BLaER1 (cell line): ENCODE data around the gene IL17REL.

ENCODE experiments used
- H3K27ac ChIP-seq: shearing (Covaris generic); formaldehyde crosslinking; 2 replicates; pipeline ENCODE4 v1.8.1; 2022
- H3K27me3 ChIP-seq: shearing (Covaris generic); formaldehyde crosslinking; 2 replicates; pipeline ENCODE4 v1.8.1; 2022
- H3K36me3 ChIP-seq: shearing (Covaris generic); formaldehyde crosslinking; 2 replicates; pipeline ENCODE4 v1.8.1; 2022
- H3K4me1 ChIP-seq: shearing (Covaris generic); formaldehyde crosslinking; 2 replicates; pipeline ENCODE4 v1.8.1; 2022
- H3K4me2 ChIP-seq: shearing (Covaris generic); formaldehyde crosslinking; 2 replicates; pipeline ENCODE4 v1.8.1; 2022
- H3K4me3 ChIP-seq: shearing (Covaris generic); formaldehyde crosslinking; 2 replicates; pipeline ENCODE4 v1.8.1; 2022
- H3K9ac ChIP-seq: shearing (Covaris generic); formaldehyde crosslinking; 2 replicates; pipeline ENCODE4 v1.8.1; 2022
- H3K9me3 ChIP-seq: shearing (Covaris generic); formaldehyde crosslinking; 2 replicates; pipeline ENCODE4 v1.8.1; 2022
- H4K20me1 ChIP-seq: shearing (Covaris generic); formaldehyde crosslinking; 2 replicates; pipeline ENCODE4 v1.8.1; 2022
- Cebpa-rat ChIP-seq: shearing (Covaris generic); IDR thresholded peaks from 2 replicates; pipeline ENCODE4 v1.8.1; 2022

IL17REL gene

DNA sequence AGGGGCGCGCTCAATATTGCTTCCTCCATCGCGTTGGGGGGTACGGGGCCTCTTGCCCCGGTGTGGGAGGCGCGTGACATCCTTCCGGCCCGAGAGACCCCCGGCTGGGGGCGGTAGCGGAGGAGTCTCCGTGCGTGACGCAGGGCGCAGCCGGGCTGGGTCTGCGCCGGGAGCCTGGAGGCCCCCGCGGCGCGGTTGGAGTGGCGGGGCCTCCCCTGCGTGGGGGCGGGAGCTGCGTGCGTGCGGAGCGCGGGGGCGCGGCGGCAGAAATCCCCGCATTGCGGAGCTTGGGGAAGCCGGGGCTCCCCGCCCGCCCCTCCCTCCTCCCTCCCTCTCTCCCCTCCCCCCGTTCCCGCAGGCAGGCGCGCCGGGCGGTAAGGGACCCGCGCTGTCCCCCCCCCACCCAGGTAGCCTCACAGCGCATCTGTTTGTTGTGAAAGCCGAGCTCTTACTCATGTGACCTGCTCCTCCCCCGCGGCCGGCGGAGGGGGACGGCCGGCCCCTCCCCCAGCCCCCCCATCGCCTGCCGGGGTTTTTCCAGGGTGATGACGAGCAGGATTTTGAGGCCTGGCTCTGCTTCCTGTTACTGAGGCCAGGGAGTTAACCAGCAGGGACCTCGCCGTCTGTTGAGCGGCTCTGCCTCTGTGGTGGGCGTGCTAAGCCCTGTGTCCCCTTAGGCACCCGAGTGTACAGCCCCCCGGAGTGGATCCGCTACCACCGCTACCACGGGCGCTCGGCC, 50.4 kb downstream of the IL17REL start:
- Histone ChIP-seq H3K9me3 (no peaks in the 10 kb centered on the region), H4K20me1 (peaks cover 66% of the 10 kb centered on the region), H3K27ac (peak overlapping the region; percentile 96), H3K27me3 (no peaks in the 10 kb centered on the region), H3K4me2 (peak overlapping the region; percentile 100), H3K9ac (peak overlapping the region; percentile 86), H3K4me1 (peaks cover 69% of the 10 kb centered on the region), H3K36me3 (peaks cover 34% of the 10 kb centered on the region), H3K4me3 (peak overlapping the region; percentile 93)
- no peak for TF ChIP-seq Cebpa-rat

DNA sequence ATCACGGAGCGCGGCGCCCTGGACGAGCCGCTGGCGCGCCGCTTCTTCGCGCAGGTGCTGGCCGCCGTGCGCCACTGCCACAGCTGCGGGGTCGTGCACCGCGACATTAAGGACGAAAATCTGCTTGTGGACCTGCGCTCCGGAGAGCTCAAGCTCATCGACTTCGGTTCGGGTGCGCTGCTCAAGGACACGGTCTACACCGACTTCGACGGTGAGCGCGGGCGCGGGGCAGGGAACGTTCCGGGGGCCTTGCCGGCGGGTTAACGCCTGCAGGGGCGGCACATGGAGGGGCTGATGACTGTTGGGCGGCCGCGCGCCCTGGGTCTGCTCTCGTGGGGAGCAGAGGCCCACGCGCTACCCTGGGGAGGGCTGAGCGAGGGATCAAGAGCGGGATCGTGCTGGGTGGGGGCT, 51.0 kb downstream of the IL17REL start:
- peak overlapping the region; percentile 96 for H3K27ac ChIP-seq
- peak overlapping the region; percentile 93 for H3K4me3 ChIP-seq
- no peak for TF ChIP-seq Cebpa-rat

DNA sequence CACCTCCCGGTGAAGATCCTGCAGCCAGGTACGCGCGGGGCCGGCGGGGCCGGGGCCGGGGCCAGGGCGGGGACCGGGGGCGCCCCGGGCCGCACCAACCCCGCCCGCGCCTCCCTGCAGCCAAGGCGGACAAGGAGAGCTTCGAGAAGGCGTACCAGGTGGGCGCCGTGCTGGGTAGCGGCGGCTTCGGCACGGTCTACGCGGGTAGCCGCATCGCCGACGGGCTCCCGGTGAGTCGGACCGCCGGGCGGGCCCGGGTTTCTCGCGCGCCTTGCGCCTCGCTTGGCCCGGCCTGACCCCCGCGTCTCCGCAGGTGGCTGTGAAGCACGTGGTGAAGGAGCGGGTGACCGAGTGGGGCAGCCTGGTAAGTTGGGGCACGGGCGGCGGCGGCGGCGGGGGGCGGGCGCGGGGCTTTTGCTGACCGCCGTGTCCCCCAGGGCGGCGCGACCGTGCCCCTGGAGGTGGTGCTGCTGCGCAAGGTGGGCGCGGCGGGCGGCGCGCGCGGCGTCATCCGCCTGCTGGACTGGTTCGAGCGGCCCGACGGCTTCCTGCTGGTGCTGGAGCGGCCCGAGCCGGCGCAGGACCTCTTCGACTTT, 51.5 kb downstream of the IL17REL start:
- TF ChIP-seq Cebpa-rat = no peak
- peaks cover 66% of the 10 kb centered on the region for H3K4me1 ChIP-seq
- H3K9me3 ChIP-seq = no peaks in the 10 kb centered on the region
- peak overlapping the region; percentile 96 for H3K27ac ChIP-seq
- H3K9ac ChIP-seq = peak overlapping the region; percentile 86
- peak overlapping the region; percentile 93 for H3K4me3 ChIP-seq
- peak overlapping the region; percentile 100 for H3K4me2 ChIP-seq
- peaks cover 34% of the 10 kb centered on the region for H3K36me3 ChIP-seq
- no peaks in the 10 kb centered on the region for H3K27me3 ChIP-seq
- peaks cover 55% of the 10 kb centered on the region for H4K20me1 ChIP-seq

More for the DNA sequence above, 51.0 kb downstream of the IL17REL start:
- Histone ChIP-seq H3K27me3 (no peaks in the 10 kb centered on the region), H3K36me3 (peaks cover 34% of the 10 kb centered on the region), H3K9me3 (no peaks in the 10 kb centered on the region), H3K9ac (peak overlapping the region; percentile 86), H3K4me1 (peaks cover 66% of the 10 kb centered on the region), H4K20me1 (peaks cover 60% of the 10 kb centered on the region), H3K4me2 (peak overlapping the region; percentile 100)

DNA sequence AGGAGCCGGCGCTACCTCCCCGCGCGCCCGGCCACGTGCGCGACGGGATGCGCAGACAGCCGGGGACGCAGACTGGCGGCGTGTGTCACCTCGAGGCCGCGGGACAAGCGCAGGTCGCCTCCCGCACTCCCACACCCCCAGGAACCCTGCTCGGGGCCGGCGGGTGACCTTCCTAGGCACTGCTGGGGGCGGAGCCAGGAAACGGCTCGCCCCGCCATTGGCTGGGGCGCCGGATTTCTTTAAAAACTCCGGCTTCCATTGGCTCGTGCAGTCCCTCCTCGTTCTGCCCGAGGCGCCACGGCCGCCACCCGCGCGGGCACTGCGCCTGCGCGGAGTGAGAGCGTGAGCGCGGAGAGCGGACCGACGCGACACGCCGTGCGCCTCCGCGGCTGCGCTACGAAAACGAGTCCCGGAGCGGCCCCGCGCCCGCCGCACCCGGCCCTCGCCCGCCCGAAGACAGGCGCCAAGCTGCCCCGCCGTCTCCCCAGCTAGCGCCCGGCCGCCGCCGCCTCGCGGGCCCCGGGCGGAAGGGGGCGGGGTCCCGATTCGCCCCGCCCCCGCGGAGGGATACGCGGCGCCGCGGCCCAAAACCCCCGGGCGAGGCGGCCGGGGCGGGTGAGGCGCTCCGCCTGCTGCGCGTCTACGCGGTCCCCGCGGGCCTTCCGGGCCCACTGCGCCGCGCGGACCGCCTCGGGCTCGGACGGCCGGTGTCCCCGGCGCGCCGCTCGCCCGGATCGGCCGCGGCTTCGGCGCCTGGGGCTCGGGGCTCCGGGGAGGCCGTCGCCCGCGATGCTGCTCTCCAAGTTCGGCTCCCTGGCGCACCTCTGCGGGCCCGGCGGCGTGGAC, 52.2 kb downstream of the IL17REL start, which contains the start of gene PIM3:
TSS of gene PIM3 (plus strand) at position 614 of the 846 bp plus-strand sequence. CDS start at position 790, 176 bp downstream.
- Histone ChIP-seq H3K27ac (peak within 1 kb of the TSS; percentile 96), H4K20me1 (peaks cover 48% of the 10 kb centered on the region)
- no peak for TF ChIP-seq Cebpa-rat

DNA sequence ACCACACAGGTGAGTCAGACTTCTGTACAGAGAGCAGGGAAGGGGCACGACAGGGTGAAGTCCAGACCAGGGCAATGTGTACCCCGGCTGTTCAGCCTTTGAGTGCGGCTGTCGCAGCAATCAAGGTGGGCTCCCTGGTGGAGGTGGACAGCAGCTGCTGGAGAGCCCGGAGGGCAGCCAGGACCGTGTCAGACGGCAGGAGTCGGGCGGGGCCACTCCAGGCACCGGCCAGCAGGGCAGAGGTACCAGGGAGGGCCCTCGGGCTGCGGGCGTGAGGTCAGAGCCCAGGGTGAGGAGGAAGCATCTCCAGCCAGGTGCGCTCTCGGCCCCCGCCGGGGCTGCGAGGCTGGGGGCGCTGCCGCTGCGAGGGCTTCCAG, 52.8 kb downstream of the IL17REL start:
- Histone ChIP-seq H3K27me3 (no peaks in the 10 kb centered on the region), H3K9me3 (no peaks in the 10 kb centered on the region), H3K9ac (peak overlapping the region; percentile 86), H3K4me1 (peaks cover 66% of the 10 kb centered on the region), H3K36me3 (peaks cover 28% of the 10 kb centered on the region), H3K27ac (peak overlapping the region; percentile 96), H3K4me3 (peak overlapping the region; percentile 93), H4K20me1 (peaks cover 41% of the 10 kb centered on the region), H3K4me2 (peak overlapping the region; percentile 100)
- no peak for TF ChIP-seq Cebpa-rat

More for the DNA sequence above, 52.2 kb downstream of the IL17REL start, which contains the start of gene PIM3:
- Histone ChIP-seq H3K4me2 (peak within 1 kb of the TSS; percentile 100), H3K36me3 (peaks cover 31% of the 10 kb centered on the region), H3K9me3 (no peaks in the 10 kb centered on the region), H3K4me1 (peaks cover 66% of the 10 kb centered on the region), H3K4me3 (peak within 1 kb of the TSS; percentile 93), H3K27me3 (no peaks in the 10 kb centered on the region), H3K9ac (peak within 1 kb of the TSS; percentile 86)

DNA sequence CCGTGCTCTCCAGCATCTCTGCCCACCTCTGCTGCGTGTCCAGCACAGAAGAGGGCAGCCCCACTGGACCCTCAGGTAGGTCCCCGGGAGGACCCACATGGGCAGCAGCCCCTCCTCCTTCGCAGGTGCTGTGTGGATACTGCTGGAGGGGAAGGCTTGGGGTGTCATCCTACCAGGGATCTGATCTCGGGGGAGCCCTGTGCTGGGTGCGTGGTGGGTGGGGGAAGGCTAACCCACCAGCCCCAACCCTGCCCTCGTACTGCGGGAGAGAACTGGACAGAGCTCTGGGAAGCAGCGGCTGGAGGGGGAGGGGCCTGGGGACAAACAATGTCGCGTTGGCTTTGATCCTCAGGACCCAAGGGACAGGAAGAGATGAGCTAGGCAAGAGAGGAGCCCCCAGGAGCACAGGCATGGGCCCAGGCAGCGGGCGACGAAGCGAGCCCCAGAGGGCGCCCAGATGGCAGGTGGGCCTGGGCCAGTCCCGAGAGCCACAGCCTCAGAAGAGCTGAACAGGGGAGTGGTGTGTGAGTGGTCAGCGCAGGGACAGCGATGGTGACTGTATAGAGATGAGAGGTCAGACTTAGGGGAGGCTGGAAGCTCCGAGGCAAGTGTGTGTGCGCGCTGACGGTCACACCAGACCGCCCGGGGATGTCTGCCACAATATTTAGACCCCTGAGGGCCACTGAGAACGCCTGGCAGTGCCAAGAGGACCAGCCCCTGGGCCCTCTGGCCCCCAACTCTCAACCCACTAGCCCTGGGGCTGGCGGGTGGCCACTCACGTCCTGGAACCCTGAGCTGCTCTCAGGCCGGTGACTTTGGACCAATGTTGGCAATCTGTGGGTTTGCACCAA, 53.4 kb downstream of the IL17REL start:
- peak overlapping the region; percentile 86 for H3K9ac ChIP-seq
- H3K4me1 ChIP-seq = peaks cover 66% of the 10 kb centered on the region

DNA sequence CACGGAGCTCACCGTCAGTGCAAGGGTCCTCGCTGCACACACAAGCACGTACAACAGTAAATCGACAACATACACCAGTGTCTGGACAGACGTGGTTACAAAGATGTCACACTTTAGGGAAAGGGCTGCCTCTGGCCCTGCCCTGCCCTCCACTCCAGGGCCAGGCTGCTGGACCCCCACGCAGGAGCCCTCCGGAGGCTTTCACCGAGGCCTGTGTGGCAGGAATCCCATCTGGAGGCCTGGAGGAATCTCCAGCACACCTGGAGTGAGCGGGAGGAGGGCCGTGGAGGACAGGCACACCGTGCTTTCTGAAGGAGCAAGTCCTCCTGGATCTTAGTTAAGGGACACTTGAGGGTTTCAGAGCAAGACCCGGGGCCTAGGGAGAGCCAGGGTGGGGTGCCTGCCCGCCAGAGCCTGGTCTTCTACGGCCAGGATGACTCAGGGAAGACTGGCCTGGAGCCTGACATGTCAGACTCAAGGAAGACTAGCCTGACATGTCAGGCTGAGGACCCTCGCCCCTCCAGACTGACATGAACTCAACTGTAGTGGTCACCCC, 54.1 kb downstream of the IL17REL start:
- 0 out of 2 replicates have a peak overlapping the region, but pooled peaks have one; percentile 86 for H3K9ac ChIP-seq
- peak overlapping the region; percentile 100 for H3K4me2 ChIP-seq

More for the DNA sequence above, 53.4 kb downstream of the IL17REL start:
- H3K36me3 ChIP-seq = peaks cover 25% of the 10 kb centered on the region
- peak overlapping the region; percentile 96 for H3K27ac ChIP-seq
- peak overlapping the region; percentile 100 for H3K4me2 ChIP-seq
- peak overlapping the region; percentile 93 for H3K4me3 ChIP-seq
- H4K20me1 ChIP-seq = peaks cover 35% of the 10 kb centered on the region
- no peaks in the 10 kb centered on the region for H3K9me3 ChIP-seq
- no peak for TF ChIP-seq Cebpa-rat
- H3K27me3 ChIP-seq = no peaks in the 10 kb centered on the region

DNA sequence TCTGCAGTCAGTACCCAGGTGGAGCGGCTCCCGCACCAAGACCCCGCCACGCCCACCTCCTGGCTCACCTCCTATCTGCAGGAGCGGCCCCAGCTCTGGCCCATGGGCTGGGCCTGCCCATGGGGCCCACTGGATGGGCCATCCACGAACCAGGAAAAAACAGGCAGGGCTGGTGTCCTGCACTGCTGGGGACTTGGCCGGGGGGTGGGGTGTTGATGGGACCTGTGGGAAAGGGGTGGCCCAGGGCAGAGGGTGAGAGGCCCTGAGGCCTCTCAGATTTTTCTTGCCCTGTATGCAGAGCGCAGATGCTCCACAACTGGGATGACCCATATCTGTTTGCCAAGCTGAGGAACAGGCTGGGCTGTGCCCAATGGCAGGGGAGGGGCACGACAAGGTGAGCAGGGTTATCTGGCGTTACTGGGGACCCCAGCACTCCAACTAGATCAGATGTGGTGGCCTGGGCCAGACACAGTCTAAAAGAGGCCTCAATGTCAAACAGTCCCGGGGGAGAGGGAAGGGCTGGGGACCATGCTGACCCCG, 54.7 kb downstream of the IL17REL start:
- TF ChIP-seq Cebpa-rat = no peak
- Histone ChIP-seq H3K9me3 (no peaks in the 10 kb centered on the region), H3K27ac (no peak overlapping the region), H3K27me3 (no peaks in the 10 kb centered on the region), H3K4me2 (no peak overlapping the region), H3K36me3 (peaks cover 13% of the 10 kb centered on the region), H3K4me1 (peaks cover 66% of the 10 kb centered on the region), H3K4me3 (no peak overlapping the region), H4K20me1 (peaks cover 23% of the 10 kb centered on the region), H3K9ac (no peak overlapping the region)

More for the DNA sequence above, 54.1 kb downstream of the IL17REL start:
- H3K27ac ChIP-seq = no peak overlapping the region; the same call in 1 of the 2 replicates
- TF ChIP-seq Cebpa-rat = no peak
- H4K20me1 ChIP-seq = peaks cover 28% of the 10 kb centered on the region
- H3K36me3 ChIP-seq = peaks cover 18% of the 10 kb centered on the region
- H3K4me3 ChIP-seq = no peak overlapping the region
- H3K27me3 ChIP-seq = no peaks in the 10 kb centered on the region
- peaks cover 66% of the 10 kb centered on the region for H3K4me1 ChIP-seq
- no peaks in the 10 kb centered on the region for H3K9me3 ChIP-seq
